HG03025 (cell line): Measurements from ENCODE around the gene ADD3.

Source experiments
- ATAC-seq: cut with Tn5 transposase; IDR thresholded peaks from one replicate; pipeline ENCODE4 v1.9.1; 2021; ENCODE audit warnings: mild to moderate bottlenecking, moderate library complexity; ENCODE audit not compliant: unreplicated experiment, low FRiP score

Gene ADD3

DNA sequence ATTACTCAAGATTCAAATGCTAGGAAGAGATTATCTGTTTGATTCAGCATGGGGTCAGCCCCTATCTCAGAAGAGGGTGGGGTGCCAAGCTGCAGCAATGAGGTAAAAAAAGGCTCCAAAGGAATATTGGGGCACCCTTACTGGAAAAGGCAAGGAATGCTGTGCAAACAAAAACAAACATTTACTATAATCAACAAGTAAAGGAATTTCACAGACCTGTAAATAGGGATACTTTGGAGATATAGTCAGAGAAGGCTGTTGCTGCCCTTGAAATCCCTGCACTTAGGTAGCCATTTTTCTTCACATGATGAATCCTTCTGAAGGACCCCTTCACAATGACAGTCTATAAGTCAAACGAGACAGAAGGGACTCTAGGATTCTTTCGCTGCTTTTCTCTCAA is 10.6 kb upstream of the ADD3 start:
- no peak for ATAC-seq

DNA sequence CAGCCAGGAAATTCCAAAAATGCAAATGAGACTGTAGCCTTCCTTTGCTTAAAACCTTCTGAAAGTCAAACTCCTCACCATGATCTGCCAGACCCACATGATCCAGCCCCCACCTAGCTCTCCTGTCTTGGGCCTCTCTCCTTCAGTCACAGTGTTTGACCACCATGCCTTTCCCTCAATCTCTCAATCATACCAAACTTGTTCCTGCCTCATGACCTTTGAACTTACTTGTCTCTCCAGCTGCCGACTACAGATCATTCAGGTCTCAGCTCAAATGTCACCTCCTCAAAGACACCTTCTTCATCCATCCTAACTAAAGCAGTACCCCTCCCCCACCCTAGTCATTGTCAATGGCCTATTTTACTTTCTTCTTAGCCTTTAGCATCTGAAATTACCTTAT is 9.3 kb upstream of the ADD3 start:
- ATAC-seq, result no peak

DNA sequence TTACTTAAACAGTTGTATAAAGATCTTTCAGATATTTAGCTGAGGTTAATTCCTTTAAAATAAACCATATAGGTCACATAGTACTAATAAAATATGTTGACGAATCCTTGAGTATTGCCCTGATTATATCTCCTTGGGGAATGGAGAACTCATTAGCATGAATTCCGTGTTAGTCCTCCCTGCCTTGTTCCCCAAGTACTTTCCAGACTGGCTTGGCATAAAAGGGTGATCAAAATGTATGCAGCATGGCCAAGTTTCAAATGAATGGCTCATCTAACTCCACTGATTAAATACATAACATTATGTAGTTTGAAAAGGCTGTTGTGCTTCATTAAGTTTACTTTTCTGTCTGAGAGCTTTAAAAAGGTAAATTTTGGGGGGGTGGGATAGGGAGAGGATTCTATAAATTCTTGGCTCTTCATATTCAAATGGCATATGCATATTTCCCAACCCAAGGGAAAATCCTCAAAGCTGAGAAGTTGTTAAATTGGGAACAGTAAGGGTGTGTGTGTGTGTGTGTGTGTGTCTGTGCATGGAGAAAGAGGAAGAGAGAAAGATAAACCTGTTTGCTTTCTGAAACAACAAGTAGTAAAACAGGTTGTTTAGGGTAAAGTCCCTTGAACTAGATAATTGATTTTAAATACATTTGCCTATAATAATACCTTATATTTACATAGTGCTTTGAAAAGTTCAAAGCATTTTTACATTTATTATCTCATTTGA is 4.8 kb upstream of the ADD3 start:
- no peak for ATAC-seq

DNA sequence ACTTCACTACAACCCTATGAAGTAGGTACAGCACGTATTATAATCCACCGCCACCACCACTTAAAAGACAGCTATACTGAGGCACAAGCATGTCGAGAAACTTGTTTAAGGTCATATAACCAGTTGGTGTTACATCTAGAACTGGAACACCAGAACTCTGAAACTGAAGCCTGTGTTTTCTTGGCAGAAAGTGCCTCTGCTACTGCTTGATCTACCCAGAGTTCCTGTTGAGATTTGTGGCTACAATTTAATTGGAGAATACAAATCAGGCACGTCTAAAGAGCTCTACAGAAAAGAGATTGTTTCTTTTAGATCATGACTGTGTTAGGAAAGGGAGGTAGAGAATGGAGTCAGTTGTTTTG is 4.3 kb upstream of the ADD3 start:
- no peak for ATAC-seq

DNA sequence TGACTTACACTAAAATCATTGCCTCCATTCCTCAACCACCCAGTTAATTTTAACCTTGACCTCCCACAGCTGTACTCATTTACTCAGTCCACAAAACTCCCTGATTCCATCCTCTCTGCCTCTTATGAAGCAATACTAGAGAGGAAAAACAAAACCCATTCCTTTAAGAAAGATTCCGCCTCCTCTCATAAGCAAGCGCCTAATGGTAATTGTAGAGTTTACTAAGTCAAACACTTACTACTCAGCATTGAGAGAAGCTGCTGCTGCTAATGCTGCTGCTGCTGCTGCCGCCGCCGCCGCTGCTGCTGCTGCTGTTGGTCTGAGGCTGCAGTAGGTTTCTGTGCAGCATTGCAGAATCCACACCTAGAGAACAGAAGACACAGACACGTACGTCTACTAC is 2.1 kb upstream of the ADD3 start:
- no peak for ATAC-seq

DNA sequence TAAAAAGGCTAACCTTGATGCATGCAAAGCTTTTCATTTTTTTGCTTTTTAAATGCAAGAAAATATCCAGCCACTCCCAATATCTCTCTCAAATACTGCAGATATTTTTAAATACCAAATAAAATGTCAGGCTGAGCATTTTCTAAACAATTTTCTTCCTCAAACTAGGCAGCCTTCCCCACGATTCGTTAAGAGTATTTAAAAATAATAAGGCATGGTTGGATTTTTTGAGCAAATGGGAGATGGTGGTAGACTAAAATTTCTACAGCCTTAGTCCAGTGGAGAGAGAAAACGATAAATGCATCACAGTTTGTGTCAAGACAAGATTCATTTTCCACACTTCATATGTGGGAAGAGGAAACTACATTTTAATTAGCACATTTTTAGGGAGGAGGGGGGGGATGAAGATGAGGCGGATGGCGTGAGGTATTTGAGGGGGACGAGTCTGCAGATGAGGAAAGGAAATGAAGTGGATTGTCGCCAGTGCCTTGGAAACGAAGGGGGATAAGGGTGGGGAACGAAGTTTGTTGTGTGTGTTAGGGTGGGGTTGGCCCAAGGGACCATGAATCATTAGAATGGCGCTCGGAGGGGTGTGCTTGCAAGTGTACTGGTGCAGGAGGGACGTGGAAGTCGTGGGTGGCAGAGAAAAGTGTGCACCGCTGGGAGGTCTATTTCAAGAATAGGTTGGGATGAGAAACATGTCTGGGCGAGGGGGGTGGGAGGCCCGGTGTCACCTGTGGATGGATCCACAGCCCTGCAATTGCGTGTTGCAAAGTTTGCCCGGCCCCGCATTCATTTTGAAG is 1.2 kb upstream of the ADD3 start:
- no peak for ATAC-seq

DNA sequence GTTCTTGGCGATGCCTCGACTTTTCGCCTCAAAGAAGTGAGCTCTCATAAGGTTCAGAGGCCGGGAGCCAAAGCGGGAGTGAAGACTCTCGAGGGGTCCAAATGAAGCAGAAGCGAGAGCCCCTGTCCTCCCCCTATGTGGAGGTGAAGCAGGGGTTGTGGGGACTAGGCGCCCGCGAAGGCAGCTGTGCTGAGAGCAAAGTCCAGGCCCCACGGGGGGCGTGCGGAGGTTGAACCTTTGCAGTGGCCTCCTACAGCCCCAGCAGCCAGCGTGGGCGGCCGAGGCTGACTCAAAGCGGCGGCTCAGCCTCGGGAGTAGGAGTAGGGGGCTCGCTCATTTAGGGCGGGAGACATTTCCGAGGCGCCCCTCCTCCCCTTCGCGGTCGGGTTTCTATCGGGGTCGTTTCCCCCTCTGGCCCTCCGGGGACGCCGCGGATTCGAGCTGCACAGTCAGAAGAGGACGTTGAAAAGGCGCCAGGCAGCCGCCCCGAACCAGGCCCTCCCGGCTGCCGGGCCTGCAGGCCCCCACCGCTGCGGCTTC is 553 bp upstream of the ADD3 start:
- peak; percentile 40 for ATAC-seq

DNA sequence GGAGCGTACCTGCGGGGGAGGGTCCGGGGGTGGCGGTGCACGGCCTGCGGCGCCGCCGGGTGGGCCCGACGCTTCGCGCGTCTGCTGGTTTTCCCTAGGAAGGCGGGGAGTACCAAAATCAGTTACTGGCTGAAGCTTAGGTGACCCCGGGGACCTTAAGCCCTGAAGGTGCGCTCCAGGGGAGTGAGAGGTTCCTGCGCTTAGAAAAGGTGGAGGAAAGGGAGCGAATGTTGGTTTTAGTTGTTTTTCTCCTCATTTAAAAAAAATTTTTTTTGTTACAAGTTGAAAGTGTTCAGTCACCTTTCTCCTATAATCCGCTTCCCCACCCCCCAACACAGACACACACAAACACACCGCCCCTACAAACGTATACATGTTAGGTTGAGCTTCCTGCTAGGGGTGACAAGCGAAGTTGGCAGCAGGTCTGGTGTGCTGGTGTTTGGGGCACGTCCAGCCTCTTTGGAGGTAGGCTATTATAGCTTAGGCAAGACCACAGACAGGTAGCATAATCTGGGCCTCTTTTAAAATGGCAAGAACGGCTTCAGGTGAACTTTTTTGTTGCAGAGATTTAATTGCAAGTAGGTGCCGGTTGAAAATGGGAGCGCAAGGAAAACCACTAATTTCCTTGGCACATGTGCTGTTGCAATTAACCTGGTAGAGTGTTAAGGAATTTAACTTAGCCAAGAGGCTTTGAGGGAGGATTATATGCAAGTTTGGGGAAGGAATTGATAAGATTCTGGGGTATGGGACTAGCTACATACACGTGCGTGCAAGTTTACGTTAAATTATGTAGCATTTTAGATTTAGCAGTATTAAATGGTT is 945 bp downstream of the ADD3 start:
- ATAC-seq, result no peak

DNA sequence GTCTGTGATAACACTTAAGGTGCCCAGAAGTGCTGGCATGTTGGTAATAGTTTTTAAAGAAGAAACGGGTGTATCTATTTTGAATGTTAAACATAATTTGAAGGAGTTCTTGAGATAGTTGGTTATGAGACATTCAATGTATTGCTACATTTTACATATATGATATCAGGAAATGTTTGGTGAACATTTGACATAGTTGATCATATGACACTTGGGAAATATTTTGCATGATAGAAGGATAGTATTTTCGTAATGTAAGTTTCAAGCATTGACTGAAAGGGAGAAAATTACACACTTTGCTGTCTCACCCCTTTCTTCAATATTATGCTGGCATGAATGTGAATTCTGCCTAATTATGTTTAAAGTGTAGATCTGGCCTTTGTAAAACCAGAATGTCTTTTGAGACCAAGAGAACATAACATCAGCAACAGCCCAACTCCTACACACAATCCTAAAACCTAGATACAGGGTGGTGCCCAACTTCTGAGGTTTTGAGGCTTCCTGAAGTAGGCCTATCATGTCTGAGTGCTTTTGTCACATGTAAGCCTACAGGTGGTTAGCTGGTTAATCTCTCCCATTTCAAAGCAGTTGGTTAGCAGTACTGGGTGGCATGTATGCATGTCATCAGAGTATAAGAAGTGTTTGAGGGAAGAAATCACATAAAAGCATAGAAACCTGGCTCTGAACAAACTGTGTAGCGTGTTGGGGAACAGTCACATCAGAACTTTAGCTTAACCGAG is 2.1 kb downstream of the ADD3 start:
- ATAC-seq, result no peak

DNA sequence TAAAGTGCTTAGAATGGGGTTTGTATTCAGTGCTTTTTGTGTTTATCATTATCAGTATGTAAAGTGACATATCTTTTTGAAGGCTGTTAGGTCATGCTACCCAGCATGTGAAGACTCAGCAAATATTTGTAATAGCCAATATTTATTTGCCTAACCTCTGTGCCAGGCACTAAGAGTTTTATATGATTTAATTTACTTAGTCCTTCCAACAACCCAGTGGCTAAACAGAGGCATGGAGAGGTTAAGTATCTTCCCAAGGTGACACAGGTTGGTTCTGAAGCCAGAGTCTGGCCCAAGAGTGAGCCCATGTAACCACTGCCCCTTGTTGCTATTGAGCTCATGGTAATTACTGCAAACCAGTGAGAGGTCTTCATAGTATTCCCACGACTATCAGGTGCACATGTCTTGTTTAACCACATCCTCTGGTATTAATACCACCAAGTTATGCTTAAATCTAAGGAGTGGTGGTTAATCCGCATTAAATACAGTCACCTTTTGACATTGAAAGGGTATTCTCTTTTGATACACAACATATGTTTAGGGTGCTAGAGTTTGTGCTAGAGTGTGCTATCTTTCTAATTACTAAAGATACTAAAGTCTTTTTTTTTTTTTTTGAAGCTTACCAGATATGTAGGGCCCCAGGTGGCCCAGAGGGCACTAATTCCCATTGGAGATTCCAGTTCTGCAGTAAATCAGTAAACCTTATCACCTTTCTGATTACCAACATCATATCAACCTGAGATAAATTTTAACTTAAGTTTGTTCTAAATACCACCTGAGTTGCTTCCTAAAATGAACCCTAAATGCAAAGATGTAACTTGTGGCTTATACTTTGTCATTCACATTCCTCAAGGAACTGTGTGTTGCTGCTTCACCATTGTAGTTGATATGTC is 2.9 kb downstream of the ADD3 start:
- no peak for ATAC-seq

DNA sequence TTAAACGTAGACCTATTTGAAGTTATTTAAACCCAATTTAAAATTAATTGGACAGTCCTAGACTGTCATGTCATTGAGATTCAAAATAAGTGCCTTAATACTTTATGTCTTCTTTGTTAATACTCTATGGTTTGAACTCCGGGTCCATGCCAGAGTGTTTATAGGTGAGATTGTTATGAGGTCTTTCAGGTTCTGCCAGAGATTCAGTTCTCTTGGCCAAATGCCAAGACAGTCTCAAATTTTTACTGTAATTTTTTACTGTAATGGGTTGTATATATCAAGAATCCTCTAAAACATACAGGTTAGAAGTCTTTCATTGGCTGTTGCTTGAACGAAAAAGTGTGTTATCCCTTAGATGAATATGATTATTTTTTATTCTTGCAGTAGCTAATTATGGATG is 3.9 kb downstream of the ADD3 start:
- no peak for ATAC-seq

DNA sequence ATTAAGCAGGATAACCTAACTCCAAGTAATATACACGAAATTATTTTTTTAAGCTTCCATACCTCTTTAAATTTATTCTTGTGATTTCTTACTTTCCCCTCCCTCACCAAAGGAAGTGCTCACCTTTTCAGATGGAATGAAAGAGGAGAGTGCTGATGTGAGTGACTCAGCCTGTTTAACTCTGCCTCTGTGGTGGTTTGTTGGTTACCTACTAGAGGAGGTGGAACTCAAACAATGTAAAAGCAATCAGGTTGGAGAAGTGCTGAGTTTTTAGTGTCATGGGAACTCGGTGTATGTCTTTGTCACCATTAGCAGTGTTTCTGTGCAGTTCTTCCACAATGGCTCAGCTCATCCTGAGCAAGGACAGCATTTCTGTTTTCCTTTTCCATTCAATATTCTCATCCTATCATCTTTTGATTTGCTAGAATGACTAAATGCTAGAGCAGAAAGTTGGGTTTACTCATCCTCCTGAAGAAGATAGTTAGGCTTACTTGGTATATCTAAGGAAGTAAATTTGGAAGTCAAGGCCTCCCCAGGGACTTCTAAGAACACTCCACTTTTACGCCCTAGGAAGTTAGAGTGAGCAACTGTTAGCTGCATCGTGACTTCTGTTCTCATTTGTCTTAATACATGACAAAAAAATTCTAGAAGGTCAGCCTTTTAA is 6.0 kb downstream of the ADD3 start:
- ATAC-seq, result no peak

DNA sequence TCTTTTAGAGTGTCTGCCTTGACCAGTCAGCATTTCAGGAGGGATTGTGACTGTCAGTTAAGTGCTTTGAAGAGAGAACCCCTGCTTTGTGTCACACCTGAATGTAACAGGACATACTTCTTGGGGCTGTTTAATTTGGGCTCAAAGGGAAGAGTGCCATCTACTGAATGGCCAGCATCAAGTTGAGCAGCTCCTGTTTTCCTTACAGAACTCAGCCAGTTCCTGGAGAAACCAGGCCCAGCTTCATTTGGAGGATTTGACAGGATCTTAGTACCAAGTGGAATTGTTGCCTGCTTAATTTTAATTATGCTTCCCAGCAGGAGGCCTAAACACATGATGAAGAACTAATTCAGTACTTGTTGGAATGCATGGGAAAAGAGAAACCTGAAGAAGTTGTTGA is 8.3 kb downstream of the ADD3 start:
- ATAC-seq, result no peak

DNA sequence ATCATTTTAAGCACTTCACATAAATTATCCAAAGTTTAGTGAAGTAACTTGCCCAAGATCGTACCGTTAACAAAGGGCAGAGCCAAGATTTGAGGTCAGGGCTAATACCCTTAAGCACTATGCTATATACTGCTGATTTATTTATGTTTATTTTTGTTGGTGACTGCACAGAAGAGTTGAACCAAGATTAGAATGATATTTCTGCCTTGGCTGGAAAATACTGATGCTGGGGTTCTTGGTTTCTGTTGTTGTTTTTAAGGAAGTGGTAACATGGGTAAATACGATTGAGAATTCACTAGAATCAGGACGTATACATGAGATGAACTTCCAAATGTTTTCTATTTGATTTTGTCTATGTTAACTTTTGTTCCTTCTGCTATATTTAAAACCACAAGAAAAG is 9.3 kb downstream of the ADD3 start:
- no peak for ATAC-seq

DNA sequence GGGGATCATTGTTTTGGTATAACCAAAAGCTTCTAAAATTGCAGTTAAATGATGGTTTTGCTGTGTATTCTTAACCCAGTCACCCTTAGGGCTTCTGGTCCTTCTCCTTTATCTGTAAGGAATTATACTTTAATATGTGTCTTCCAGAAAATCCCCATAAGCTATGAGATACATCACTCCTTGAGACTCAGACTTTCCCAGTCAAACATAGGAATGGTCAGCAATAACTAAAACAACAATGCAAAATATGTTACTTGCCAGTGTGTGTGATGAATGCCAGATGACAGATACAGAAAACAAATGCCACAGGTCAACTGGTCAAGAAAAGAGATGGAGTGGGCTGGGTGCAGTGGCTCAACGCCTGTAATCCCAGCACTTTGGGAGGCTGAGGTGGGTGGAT is 10.1 kb downstream of the ADD3 start:
- ATAC-seq, result no peak

DNA sequence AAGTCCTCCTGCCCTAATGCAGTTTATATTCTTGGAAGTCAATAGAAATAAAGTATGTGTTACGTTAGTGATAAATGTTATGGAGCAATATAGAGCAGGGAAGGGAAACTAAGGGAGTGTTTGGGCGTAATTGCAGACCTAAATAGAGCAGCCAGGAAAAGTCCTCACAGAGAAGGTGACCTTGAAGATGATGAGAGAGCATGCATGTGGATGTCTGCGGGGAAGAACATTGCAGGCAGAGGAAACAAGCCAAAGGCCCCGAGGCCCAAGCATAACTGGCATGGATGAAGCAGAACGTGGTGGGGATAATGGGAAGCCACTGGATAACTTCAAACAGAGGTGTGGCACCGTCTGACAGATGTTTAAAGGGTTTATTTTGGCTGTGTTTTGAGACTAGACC is 12.5 kb downstream of the ADD3 start:
- no peak for ATAC-seq

DNA sequence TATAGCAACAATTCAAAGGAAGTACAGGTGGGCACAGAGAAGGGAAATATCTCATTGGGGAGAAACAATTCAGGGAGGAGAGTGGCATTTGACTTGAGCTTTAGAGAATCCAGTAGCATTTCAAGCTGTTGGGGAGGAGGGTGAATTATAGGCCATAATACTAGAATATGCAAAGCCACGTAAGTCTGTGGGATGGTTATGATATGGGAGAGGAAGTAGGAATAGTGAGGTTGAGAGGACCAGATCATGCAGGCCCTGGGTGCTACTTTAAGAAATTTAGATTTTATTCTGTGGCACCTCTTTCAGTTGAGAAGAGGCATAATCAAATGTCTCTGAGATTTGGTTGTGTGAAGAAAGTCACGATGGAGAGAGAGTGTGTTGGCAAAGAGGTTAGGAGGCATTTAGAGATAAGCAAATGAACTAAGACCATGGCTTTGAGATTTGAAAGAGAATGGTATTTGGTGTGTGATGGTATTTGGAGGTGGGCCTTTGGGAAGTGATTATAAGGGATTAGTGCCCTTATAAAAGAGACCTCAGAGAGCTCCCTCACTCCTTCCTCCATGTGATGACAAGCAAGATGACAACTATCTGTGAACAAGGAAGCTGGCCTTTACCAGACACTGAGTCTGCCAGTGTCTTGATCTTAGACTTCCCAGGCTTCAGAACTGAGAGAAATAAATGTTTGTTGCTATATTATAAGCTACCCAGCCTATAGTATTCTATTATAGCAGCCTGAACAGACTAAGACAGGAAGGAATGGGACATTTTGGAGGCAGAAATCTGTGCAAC is 15.1 kb downstream of the ADD3 start:
- ATAC-seq, result no peak

DNA sequence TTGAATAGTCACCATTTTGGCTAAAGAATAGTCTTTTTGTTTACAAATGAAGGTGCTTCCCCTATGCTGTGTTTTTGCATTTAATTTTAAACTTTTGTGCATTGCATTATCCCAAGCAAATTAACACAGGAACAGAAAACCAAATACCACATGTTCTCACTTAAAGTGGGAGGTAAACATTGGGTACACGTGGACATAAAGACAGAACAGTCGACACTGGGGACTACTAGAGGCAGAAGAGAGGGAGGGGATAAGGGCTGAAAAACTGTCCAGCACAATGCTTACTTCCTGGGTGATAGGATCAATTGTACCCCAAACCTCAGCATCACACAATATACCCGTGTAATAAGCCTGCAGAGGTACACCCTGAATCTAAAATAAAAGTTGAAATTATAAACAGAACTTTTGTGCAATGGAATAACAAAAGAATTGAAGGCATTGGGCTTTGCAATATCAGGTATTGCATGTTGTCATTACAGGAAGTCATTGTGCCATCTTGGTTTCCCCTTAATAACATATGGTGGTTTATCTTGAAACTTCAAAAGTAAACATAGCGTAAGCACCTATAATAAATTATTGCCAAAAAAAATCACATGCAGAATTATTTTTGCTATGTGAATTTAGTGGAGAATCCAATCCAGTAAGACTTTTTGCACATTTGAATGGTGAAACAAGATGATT is 16.1 kb downstream of the ADD3 start:
- no peak for ATAC-seq
